ENCODE measurements around the gene COL9A3.
A peak's percentile ranks its signal among the peaks of the same experiment; 100 is the strongest.

COL9A3 gene

GRCh38 chr20:62860391-62860923 is 43.6 kb downstream of the COL9A3 start:
- peak; percentile 53 for DNase-seq

GRCh38 chr20:62860924-62861691 is 44.3 kb downstream of the COL9A3 start:
- DNase-seq = no peak

GRCh38 chr20:62861726-62862336 is 45.0 kb downstream of the COL9A3 start, which contains the start of gene TCFL5:
TCFL5 (minus strand) TSS chr20:62861822; CDS start chr20:62861670, 152 bp downstream.
- peak; percentile 83 for DNase-seq

GRCh38 chr20:62864207-62864606 is 47.4 kb downstream of the COL9A3 start:
- DNase-seq = no peak

GRCh38 chr20:62872184-62872847 is 55.5 kb downstream of the COL9A3 start:
- DNase-seq = no peak

GRCh38 chr20:62872862-62873261 is 56.0 kb downstream of the COL9A3 start:
- no peak for DNase-seq

- DNase-seq = no peak
Measured at GRCh38 chr20:62873280-62873679, 56.4 kb downstream of the COL9A3 start.

- peak; percentile 51 for DNase-seq
Measured at GRCh38 chr20:62873681-62874031, 56.8 kb downstream of the COL9A3 start.

- DNase-seq = no peak
Measured at GRCh38 chr20:62874964-62875344, 58.1 kb downstream of the COL9A3 start.

- DNase-seq = peak; percentile 72
Measured at GRCh38 chr20:62875419-62876361, 58.8 kb downstream of the COL9A3 start.

- no peak for DNase-seq
Measured at GRCh38 chr20:62876501-62876901, 59.7 kb downstream of the COL9A3 start.

- no peak for DNase-seq
Measured at GRCh38 chr20:62876902-62877816, 60.3 kb downstream of the COL9A3 start.

- DNase-seq = no peak
Measured at GRCh38 chr20:62878244-62879038, 61.6 kb downstream of the COL9A3 start.

- peak; percentile 48 for DNase-seq
Measured at GRCh38 chr20:62879275-62880146, 62.7 kb downstream of the COL9A3 start.

GRCh38 chr20:62880147-62880934 is 63.5 kb downstream of the COL9A3 start:
- no peak for DNase-seq

GRCh38 chr20:62880935-62881661 is 64.2 kb downstream of the COL9A3 start:
- no peak for DNase-seq

GRCh38 chr20:62881662-62882395 is 65.0 kb downstream of the COL9A3 start:
- DNase-seq = no peak
